HG02759 (cell line): ENCODE measurements around the gene CRYGN.
A peak's percentile ranks its signal among the peaks of the same experiment; 100 is the strongest.

Source experiments
- ATAC-seq: cut with Tn5 transposase; IDR thresholded peaks from one replicate; pipeline ENCODE4 v1.9.1; 2021; ENCODE audit warnings: mild to moderate bottlenecking, moderate library complexity; ENCODE audit not compliant: unreplicated experiment

Gene CRYGN

GRCh38 chr7:151440799-151441445 lies 981 bp upstream of the CRYGN start:
- no peak for ATAC-seq

GRCh38 chr7:151438864-151439601 lies 908 bp downstream of the CRYGN start:
- ATAC-seq: no peak

- no peak for ATAC-seq
These were observed 1.9 kb downstream of the CRYGN start for GRCh38 chr7:151437866-151438516.

- no peak for ATAC-seq
These were observed 2.8 kb downstream of the CRYGN start for GRCh38 chr7:151437159-151437553.

GRCh38 chr7:151436446-151437158 lies 3.3 kb downstream of the CRYGN start:
- ATAC-seq: no peak

- no peak for ATAC-seq
These were observed 4.0 kb downstream of the CRYGN start for GRCh38 chr7:151435971-151436370.

GRCh38 chr7:151435103-151435916 lies 4.6 kb downstream of the CRYGN start:
- no peak for ATAC-seq

GRCh38 chr7:151434549-151434948 lies 5.4 kb downstream of the CRYGN start:
- ATAC-seq: no peak

GRCh38 chr7:151433721-151434400 lies 6.1 kb downstream of the CRYGN start:
- ATAC-seq: no peak

GRCh38 chr7:151432658-151433521 lies 7.1 kb downstream of the CRYGN start:
- ATAC-seq: peak; percentile 81

- no peak for ATAC-seq
These were observed 8.1 kb downstream of the CRYGN start for GRCh38 chr7:151431768-151432311.

- no peak for ATAC-seq
These were observed 8.6 kb downstream of the CRYGN start for GRCh38 chr7:151431281-151431767.

- ATAC-seq: no peak
These were observed 9.3 kb downstream of the CRYGN start for GRCh38 chr7:151430391-151431205.

GRCh38 chr7:151429560-151430331 lies 10.2 kb downstream of the CRYGN start:
- ATAC-seq: no peak

- no peak for ATAC-seq
These were observed 10.7 kb downstream of the CRYGN start for GRCh38 chr7:151429237-151429559.

- ATAC-seq: no peak
These were observed 11.3 kb downstream of the CRYGN start for GRCh38 chr7:151428378-151429236.
